Panc1 (cell line): ENCODE results near the gene TUFM.

Source experiments
- CTCF ChIP-seq: fragments of 450-650 bp; IDR thresholded peaks from 2 replicates; pipeline ENCODE4 v1.5.1; 2017; ENCODE audit warnings: mild to moderate bottlenecking
- POLR2AphosphoS5 ChIP-seq: IDR thresholded peaks from 2 replicates; pipeline ENCODE4 v1.6.1; 2012; ENCODE audit warnings: mild to moderate bottlenecking, low read depth, low read length, moderate library complexity
- REST ChIP-seq, 2 experiments: IDR thresholded peaks; 2 replicates each; pipeline ENCODE4 v1.6.1; 2011 to 2012; ENCODE audit warnings: low read depth in 2 of 2, control low read depth in 1 of 2, low read length in 1 of 2, mild to moderate bottlenecking in 1 of 2, moderate library complexity in 1 of 2; ENCODE audit not compliant: insufficient read depth in 1 of 2
- SIN3A ChIP-seq: IDR thresholded peaks from 2 replicates; pipeline ENCODE4 v1.6.1; 2012; ENCODE audit warnings: low read depth, mild to moderate bottlenecking, low read length, moderate library complexity, borderline replicate concordance; ENCODE audit not compliant: insufficient read depth

DNA sequence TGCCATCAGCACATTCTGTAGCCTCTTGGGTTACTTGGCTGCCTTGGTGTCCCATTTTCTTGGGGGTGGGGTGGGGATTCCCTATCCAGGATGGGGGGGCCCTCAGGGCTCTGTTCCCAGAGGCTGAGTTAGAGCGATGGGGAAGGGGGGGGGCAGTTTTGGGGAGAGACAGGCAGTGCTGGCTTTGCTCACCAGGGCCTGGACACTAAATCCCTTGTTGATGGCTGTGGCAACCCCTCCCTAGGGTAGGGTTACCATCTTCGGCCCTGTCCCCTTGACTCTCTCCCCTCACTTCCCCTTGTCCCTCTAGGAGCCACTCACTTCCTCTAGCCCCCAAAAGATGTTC is 31.5 kb upstream of the TUFM start:
- TF ChIP-seq CTCF = no peak
- no peak for TF ChIP-seq REST (IDR thresholded peaks at IDR 0.05; ENCODE audit: insufficient read depth in 1 of 2, low read depth in 2 of 2, low read length in 1 of 2)
- TF ChIP-seq SIN3A = no peak
- TF ChIP-seq POLR2AphosphoS5 = no peak
